NCI-H510A (cell line): ENCODE measurements around the gene NTRK3.
A peak's percentile ranks its signal among the peaks of the same experiment; 100 is the strongest.

Experiments
- DNase-seq: peaks from one replicate; lab custom pipeline; 2025; lab: John Stamatoyannopoulos, UW

NTRK3 gene

GRCh38 chr15:88178631-88179030 is 77.9 kb downstream of the NTRK3 start:
- no peak for DNase-seq

GRCh38 chr15:88177451-88177850 is 79.1 kb downstream of the NTRK3 start:
- DNase-seq: no peak

- no peak for DNase-seq
These were observed 82.0 kb downstream of the NTRK3 start for GRCh38 chr15:88174571-88174970.

- DNase-seq: peak; percentile 46
These were observed 90.2 kb downstream of the NTRK3 start for GRCh38 chr15:88166082-88166993.

- DNase-seq: no peak
These were observed 94.9 kb downstream of the NTRK3 start for GRCh38 chr15:88161636-88162035.

GRCh38 chr15:88155310-88155709 is 101.2 kb downstream of the NTRK3 start:
- no peak for DNase-seq

- no peak for DNase-seq
These were observed 103.9 kb downstream of the NTRK3 start for GRCh38 chr15:88152672-88153071.

GRCh38 chr15:88147760-88148159 is 108.8 kb downstream of the NTRK3 start:
- DNase-seq: no peak

- no peak for DNase-seq
These were observed 111.5 kb downstream of the NTRK3 start for GRCh38 chr15:88144921-88145653.

GRCh38 chr15:88142121-88142520 is 114.4 kb downstream of the NTRK3 start:
- no peak for DNase-seq

- no peak for DNase-seq
These were observed 115.2 kb downstream of the NTRK3 start for GRCh38 chr15:88141269-88141889.

GRCh38 chr15:88140398-88140797 is 116.1 kb downstream of the NTRK3 start:
- no peak for DNase-seq

GRCh38 chr15:88139936-88140335 is 116.6 kb downstream of the NTRK3 start:
- DNase-seq: no peak

GRCh38 chr15:88133795-88134194 is 122.7 kb downstream of the NTRK3 start:
- DNase-seq: no peak

- DNase-seq: no peak
These were observed 124.0 kb downstream of the NTRK3 start for GRCh38 chr15:88132499-88132898.

GRCh38 chr15:88131937-88132336 is 124.6 kb downstream of the NTRK3 start:
- no peak for DNase-seq

- DNase-seq: no peak
These were observed 129.1 kb downstream of the NTRK3 start for GRCh38 chr15:88127432-88127790.

GRCh38 chr15:88126695-88127431 is 129.7 kb downstream of the NTRK3 start:
- DNase-seq: no peak

GRCh38 chr15:88125576-88125975 is 131.0 kb downstream of the NTRK3 start:
- no peak for DNase-seq

GRCh38 chr15:88124199-88124598 is 132.3 kb downstream of the NTRK3 start:
- DNase-seq: no peak

- DNase-seq: no peak
These were observed 134.5 kb downstream of the NTRK3 start for GRCh38 chr15:88121968-88122530.

GRCh38 chr15:88120026-88120425 is 136.5 kb downstream of the NTRK3 start:
- DNase-seq: no peak
